Sigmoid colon (tissue), 4 donors: ENCODE measurements around the gene SIK3.

ENCODE experiments used
- POLR2AphosphoS5 ChIP-seq, 4 donors: sonication (generic); formaldehyde crosslinking; IDR thresholded peaks; one replicate each; pipeline ENCODE4 v1.6.1; 2017; ENCODE audit warnings: antibody characterized with exemption in 4 of 4
- TF ChIP-seq, protein P1 (sequence below), 4 experiments: fragments of 450-650 bp in 3 of 4; fragments of 200-600 bp in 1 of 4; IDR thresholded peaks; one replicate each; pipeline ENCODE4 v1.5.1; 2016 to 2019; ENCODE audit warnings: antibody characterized with exemption in 4 of 4, mild to moderate bottlenecking in 3 of 4, moderate library complexity in 2 of 4

DNA sequence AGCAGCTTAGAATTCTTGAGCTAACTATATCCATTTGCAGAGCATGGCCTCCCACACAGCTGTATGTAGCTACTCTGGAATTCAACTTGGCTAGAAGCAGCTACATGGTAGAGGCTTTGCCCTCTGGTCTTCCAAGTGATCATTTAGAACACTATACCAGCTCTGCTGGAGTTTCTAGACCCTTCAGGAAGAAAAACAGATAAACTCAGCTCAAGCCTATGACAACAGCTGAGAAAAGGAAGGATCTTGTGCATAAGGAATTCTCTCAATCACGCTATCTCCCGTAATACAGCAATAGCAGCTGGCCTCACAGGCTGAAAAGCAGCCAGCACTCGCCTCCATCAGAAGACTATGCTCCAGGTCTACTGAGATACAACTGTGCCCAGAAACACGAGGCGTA lies 210.2 kb downstream of the SIK3 start:
- TF ChIP-seq, protein P1, sequence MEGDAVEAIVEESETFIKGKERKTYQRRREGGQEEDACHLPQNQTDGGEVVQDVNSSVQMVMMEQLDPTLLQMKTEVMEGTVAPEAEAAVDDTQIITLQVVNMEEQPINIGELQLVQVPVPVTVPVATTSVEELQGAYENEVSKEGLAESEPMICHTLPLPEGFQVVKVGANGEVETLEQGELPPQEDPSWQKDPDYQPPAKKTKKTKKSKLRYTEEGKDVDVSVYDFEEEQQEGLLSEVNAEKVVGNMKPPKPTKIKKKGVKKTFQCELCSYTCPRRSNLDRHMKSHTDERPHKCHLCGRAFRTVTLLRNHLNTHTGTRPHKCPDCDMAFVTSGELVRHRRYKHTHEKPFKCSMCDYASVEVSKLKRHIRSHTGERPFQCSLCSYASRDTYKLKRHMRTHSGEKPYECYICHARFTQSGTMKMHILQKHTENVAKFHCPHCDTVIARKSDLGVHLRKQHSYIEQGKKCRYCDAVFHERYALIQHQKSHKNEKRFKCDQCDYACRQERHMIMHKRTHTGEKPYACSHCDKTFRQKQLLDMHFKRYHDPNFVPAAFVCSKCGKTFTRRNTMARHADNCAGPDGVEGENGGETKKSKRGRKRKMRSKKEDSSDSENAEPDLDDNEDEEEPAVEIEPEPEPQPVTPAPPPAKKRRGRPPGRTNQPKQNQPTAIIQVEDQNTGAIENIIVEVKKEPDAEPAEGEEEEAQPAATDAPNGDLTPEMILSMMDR (IDR thresholded peaks at IDR 0.05), result no peak
- no peak for TF ChIP-seq POLR2AphosphoS5 (IDR thresholded peaks at IDR 0.05)
